ENCODE results near the gene GDAP1L1. TPM values are rescaled to one million over a fixed set of nuclear protein-coding genes. Genes with fewer than 3 reads are reported as not detected.

Gene GDAP1L1
- total and polyA plus RNA-seq, 8 donors, result 0.12 to 3.6 (median 0.40) TPM; not detected in 2

GRCh38 chr20:44273231-44274215 is 26.4 kb downstream of the GDAP1L1 start:
- 90 to 95% methylated on average over 10 of the region's 10 CpGs for WGBS, 2 donors
- no peak overlapping the region for H3K4me3 ChIP-seq
- H3K9me3 ChIP-seq, result no peaks in the 10 kb centered on the region
- intact Hi-C loops (cut with DNase I), result no loop called here
- H3K36me3 ChIP-seq, result no peaks in the 10 kb centered on the region
- ATAC-seq (no peak), DNase-seq (no peak), FAIRE-seq (no peak)
- H3K4me1 ChIP-seq, result no peaks in the 10 kb centered on the region
- no peak for TF ChIP-seq CTCF (IDR thresholded peaks at IDR 0.05)
- H3K27ac ChIP-seq, result no peak overlapping the region
- no peaks in the 10 kb centered on the region for H3K27me3 ChIP-seq

- ATAC-seq, result no peak
- FAIRE-seq, result no peak
- no peaks in the 10 kb centered on the region for H3K27me3 ChIP-seq
- 73 to 77% methylated on average over 11 of the region's 11 CpGs for WGBS, 2 donors
- DNase-seq, result no peak
- intact Hi-C loops (cut with DNase I), result no loop called here
- no peak overlapping the region for H3K27ac ChIP-seq
- H3K9me3 ChIP-seq, result no peaks in the 10 kb centered on the region
- no peak overlapping the region for H3K4me3 ChIP-seq
- no peaks in the 10 kb centered on the region for H3K36me3 ChIP-seq
- no peak for TF ChIP-seq CTCF (IDR thresholded peaks at IDR 0.05)
- H3K4me1 ChIP-seq, result no peaks in the 10 kb centered on the region
These were observed 27.4 kb downstream of the GDAP1L1 start for GRCh38 chr20:44274303-44275017.

- WGBS, 2 donors, result 85 to 87% methylated on average over 11 of the region's 11 CpGs
- H3K4me1 ChIP-seq, result no peaks in the 10 kb centered on the region
- DNase-seq, result no peak
- no peak overlapping the region for H3K27ac ChIP-seq
- H3K36me3 ChIP-seq, result no peaks in the 10 kb centered on the region
- ATAC-seq, result no peak
- no peaks in the 10 kb centered on the region for H3K27me3 ChIP-seq
- TF ChIP-seq CTCF (IDR thresholded peaks at IDR 0.05), result no peak
- H3K4me3 ChIP-seq, result no peak overlapping the region
- FAIRE-seq, result no peak
- intact Hi-C loops (cut with DNase I), result no loop called here
- H3K9me3 ChIP-seq, result no peaks in the 10 kb centered on the region
These were observed 32.1 kb downstream of the GDAP1L1 start for GRCh38 chr20:44279228-44279627.

- no peak overlapping the region for H3K4me3 ChIP-seq
- no peak for DNase-seq
- no peak overlapping the region for H3K27ac ChIP-seq
- H3K9me3 ChIP-seq, result no peaks in the 10 kb centered on the region
- TF ChIP-seq CTCF (IDR thresholded peaks at IDR 0.05), result no peak
- no peaks in the 10 kb centered on the region for H3K36me3 ChIP-seq
- 98 to 100% methylated on average over 2 of the region's 2 CpGs for WGBS, 2 donors
- intact Hi-C loops (cut with DNase I), result no loop called here
- no peaks in the 10 kb centered on the region for H3K27me3 ChIP-seq
- ATAC-seq, result no peak
- H3K4me1 ChIP-seq, result no peaks in the 10 kb centered on the region
- no peak for FAIRE-seq
These were observed 33.3 kb downstream of the GDAP1L1 start for GRCh38 chr20:44280387-44280786.
